Measurements from ENCODE around the gene ARHGAP35. TPM values are rescaled to one million over a fixed set of nuclear protein-coding genes. Genes with fewer than 3 reads are reported as not detected.

Gene ARHGAP35
- total RNA-seq, 5 donors from 2014 or later (not counting 1 experiment from before 2014, with no cell fraction given), result 28.7 to 48.1 (median 37.7) TPM

DNA sequence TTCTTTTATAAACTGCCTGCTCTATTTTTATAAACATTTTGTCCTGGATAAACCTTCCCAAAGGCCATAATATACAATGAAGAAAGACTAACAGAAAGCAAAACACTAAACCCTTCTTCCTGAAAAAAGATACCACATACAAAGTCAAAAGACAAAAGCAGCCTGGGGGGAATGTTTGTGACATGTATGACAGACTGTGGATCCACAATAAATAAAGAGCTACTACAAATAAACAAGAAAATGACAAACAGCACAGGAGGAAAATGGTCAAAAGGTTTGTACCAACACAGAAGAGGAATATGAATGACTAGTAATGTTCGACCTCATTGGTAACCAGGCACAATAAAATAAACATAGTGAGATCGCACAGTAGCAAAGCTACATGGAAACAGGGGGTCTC is 29.9 kb upstream of the ARHGAP35 start:
- Histone ChIP-seq H3K27ac (ENCODE audit: low read length) (no peak overlapping the region), H3K4me3 (ENCODE audit: control insufficient read depth in 1 of 2, extremely low read depth in 1 of 2, low read length in 1 of 2) (no peak overlapping the region), H3K4me1 (ENCODE audit: control insufficient read depth in 1 of 2, extremely low read depth in 1 of 2, insufficient read depth in 2 of 2, low read length in 2 of 2) (no peaks in the 10 kb centered on the region), H3K27me3 (replicated peaks in 1 of 2; ENCODE audit: control insufficient read depth in 2 of 2, extremely low read depth in 1 of 2, insufficient read depth in 2 of 2, low read length in 1 of 2) (peaks cover 0 to 9% of the 10 kb centered on the region in 2 experiments), H3K36me3 (ENCODE audit: control insufficient read depth in 2 of 2, extremely low read depth in 1 of 2, insufficient read depth in 1 of 2, low read length in 1 of 2) (no peaks in the 10 kb centered on the region), H3K9me3 (no peaks in the 10 kb centered on the region)
- Mint-ChIP-seq H3K27me3 (peaks cover 0 to 2% of the 10 kb centered on the region in 2 donors), H3K27ac (no peak overlapping the region), H3K9me3 (no peaks in the 10 kb centered on the region), H3K4me1 (no peaks in the 10 kb centered on the region), H3K36me3 (peaks cover 3% of the 10 kb centered on the region), H3K4me3 (no peak overlapping the region)
- ChIA-PET CTCF (no interaction called here), POLR2A (no interaction called here)
- DNase-seq, result no peak
- 100% methylated on average over 1 of the region's 2 CpGs for WGBS (ENCODE audit: insufficient coverage)
- ATAC-seq (replicated peaks in 1 of 4), result no peak

DNA sequence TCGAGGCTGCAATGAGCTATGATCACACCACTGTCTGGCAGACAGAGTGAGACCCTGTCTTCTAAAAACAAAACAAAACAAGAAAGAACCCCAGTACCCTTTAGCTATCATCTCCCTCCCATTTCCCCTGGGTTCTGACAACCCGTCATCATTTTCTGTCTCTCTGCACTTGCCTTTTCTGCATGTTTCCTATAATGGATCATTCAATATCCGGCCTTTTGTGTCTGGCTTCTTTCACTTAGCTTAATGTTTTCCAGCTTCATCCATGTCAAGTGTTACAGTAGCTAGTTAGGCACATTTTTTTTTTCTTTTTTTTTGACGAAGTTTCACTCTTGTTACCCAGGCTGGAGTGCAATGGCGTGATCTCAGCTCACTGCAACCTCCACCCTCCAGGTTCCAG is 26.7 kb upstream of the ARHGAP35 start:
- Histone ChIP-seq H3K9me3 (no peaks in the 10 kb centered on the region), H3K4me3 (ENCODE audit: control insufficient read depth in 1 of 2, extremely low read depth in 1 of 2, low read length in 1 of 2) (no peak overlapping the region), H3K4me1 (ENCODE audit: control insufficient read depth in 1 of 2, extremely low read depth in 1 of 2, insufficient read depth in 2 of 2, low read length in 2 of 2) (no peaks in the 10 kb centered on the region), H3K36me3 (ENCODE audit: control insufficient read depth in 2 of 2, extremely low read depth in 1 of 2, insufficient read depth in 1 of 2, low read length in 1 of 2) (peaks cover 7 to 8% of the 10 kb centered on the region in 2 donors), H3K27me3 (replicated peaks in 1 of 2; ENCODE audit: control insufficient read depth in 2 of 2, extremely low read depth in 1 of 2, insufficient read depth in 2 of 2, low read length in 1 of 2) (peaks cover 0 to 7% of the 10 kb centered on the region in 2 experiments), H3K27ac (ENCODE audit: low read length) (no peak overlapping the region)
- Mint-ChIP-seq H3K36me3 (peaks cover 11% of the 10 kb centered on the region), H3K4me3 (no peak overlapping the region), H3K4me1 (no peaks in the 10 kb centered on the region), H3K27ac (no peak overlapping the region), H3K27me3 (peaks cover 0 to 2% of the 10 kb centered on the region in 2 donors), H3K9me3 (no peaks in the 10 kb centered on the region)
- POLR2A ChIA-PET, result interaction anchor here in 1 of 2 donors (0.6 kb wide), 1 partner anchor 29 kb away, joined by 3 read pairs; no protein-coding TSS in a partner anchor
- CTCF ChIA-PET, result interaction anchor here in 1 of 2 donors (0.8 kb wide), 1 partner anchor 64 kb away, joined by 3 read pairs; no protein-coding TSS in a partner anchor
- DNase-seq (no peak), ATAC-seq (replicated peaks in 1 of 4) (no peak)
- 73% methylated on average over 4 of the region's 5 CpGs for WGBS (ENCODE audit: insufficient coverage)

DNA sequence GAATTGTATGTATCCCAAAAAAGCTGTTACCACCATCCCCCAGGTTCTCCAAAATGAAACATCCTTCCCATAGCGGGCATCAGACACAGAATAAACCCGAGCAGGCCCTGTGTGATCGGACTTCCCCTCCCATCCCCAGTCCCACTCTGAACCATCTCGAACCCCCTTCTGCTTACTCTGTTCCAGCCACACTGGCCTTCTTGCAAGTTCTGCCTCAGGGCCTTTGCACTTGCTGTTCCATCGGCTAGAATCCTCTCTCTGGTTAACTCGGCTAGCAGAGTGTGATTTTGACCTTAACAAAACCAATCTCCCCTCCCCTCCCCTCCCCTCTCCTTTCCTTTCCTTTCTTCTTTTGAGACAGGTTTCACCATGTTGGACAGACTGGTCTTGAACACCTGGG is 25.8 kb upstream of the ARHGAP35 start:
- no peaks in the 10 kb centered on the region for H3K9me3 Mint-ChIP-seq
- POLR2A ChIA-PET, result no interaction called here

DNA sequence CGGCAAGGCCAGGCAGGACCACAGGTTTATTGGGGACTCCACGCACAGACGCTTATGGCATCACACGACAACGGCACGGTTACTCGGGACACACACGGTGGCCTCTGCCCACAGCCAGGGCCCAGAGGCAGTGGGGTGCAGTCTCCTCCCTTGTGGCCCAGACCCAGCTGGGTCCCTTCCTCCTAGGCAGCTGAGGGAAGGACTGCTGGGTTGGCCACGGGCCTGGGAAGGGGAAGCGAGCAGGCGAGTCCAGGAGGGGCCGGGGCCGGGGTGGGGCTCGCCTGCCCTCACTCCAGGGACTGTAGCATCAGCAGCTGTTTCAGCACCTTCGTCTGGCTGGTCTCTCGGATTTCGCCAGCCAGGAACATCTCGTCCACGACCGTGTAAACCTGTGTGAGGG is 22.6 kb upstream of the ARHGAP35 start:
- CTCF ChIA-PET, result interaction anchor here (0.6 to 1.2 kb wide), 3 partner anchors 80 to 1020 kb away, joined by 3 to 6 read pairs (median 3); no protein-coding TSS in a partner anchor

More for the DNA sequence above, 25.8 kb upstream of the ARHGAP35 start:
- Histone ChIP-seq H3K4me3 (ENCODE audit: control insufficient read depth in 1 of 2, extremely low read depth in 1 of 2, low read length in 1 of 2) (no peak overlapping the region), H3K9me3 (no peaks in the 10 kb centered on the region), H3K27ac (ENCODE audit: low read length) (no peak overlapping the region), H3K4me1 (ENCODE audit: control insufficient read depth in 1 of 2, extremely low read depth in 1 of 2, insufficient read depth in 2 of 2, low read length in 2 of 2) (no peaks in the 10 kb centered on the region), H3K36me3 (ENCODE audit: control insufficient read depth in 2 of 2, extremely low read depth in 1 of 2, insufficient read depth in 1 of 2, low read length in 1 of 2) (peaks cover 8 to 14% of the 10 kb centered on the region in 2 donors), H3K27me3 (replicated peaks in 1 of 2; ENCODE audit: control insufficient read depth in 2 of 2, extremely low read depth in 1 of 2, insufficient read depth in 2 of 2, low read length in 1 of 2) (peaks cover 0 to 7% of the 10 kb centered on the region in 2 experiments)
- ATAC-seq (replicated peaks in 1 of 4) (no peak), DNase-seq (no peak)
- Mint-ChIP-seq H3K36me3 (peaks cover 14% of the 10 kb centered on the region), H3K27ac (no peak overlapping the region), H3K27me3 (peaks cover 0 to 2% of the 10 kb centered on the region in 2 donors), H3K4me1 (no peaks in the 10 kb centered on the region), H3K4me3 (no peak overlapping the region)
- CTCF ChIA-PET, result no interaction called here
- 92% methylated on average over 5 of the region's 6 CpGs for WGBS (ENCODE audit: insufficient coverage)

DNA sequence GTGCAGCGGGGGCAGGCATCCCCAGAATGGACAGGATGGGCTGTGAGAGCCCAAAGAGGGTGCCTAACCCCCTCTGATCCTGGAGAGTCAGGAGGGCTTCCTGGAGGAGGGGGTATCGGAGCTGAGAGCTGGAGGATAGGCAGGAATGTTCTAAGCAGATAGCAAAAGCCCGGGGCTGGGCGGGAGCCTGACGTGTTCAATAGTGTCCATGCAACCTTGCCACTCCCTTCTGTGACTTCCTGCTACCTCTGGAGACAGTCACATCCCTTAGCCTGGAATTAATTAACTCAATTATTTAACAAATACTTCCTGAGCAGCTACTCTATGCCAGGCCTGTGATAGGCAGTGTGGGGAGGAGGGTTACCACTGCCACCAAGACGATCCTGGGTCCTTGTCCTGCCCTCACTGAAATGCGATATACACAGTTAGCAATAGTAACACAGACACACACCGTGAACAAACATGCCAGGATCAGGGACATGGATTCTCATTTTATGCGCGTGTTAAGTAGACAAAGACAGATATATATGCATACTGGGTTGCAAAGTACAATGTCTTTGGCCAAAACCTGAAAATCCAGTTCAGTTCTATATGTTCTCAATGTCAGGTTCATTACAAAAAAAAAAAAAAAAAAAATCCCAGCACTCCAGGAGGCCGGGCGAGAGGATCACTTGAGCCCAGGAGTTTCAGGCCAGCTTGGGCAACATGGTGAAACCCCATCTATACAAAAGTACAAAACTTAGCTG is 20.9 kb upstream of the ARHGAP35 start:
- POLR2A ChIA-PET, result interaction anchor here (0.6 kb wide), 5 partner anchors 14 to 136 kb away, joined by 4 to 11 read pairs (median 5); no protein-coding TSS in a partner anchor
- Mint-ChIP-seq H3K9me3 (no peaks in the 10 kb centered on the region), H3K27me3 (no peaks in the 10 kb centered on the region), H3K27ac (no peak overlapping the region), H3K4me3 (no peak overlapping the region), H3K4me1 (peaks cover 0 to 6% (median 3%) of the 10 kb centered on the region in 3 donors), H3K36me3 (peaks cover 31% of the 10 kb centered on the region)
- Histone ChIP-seq H3K36me3 (ENCODE audit: control insufficient read depth in 2 of 2, extremely low read depth in 1 of 2, insufficient read depth in 1 of 2, low read length in 1 of 2) (peaks cover 11 to 45% of the 10 kb centered on the region in 2 donors), H3K4me1 (ENCODE audit: control insufficient read depth in 1 of 2, extremely low read depth in 1 of 2, insufficient read depth in 2 of 2, low read length in 2 of 2) (peaks cover 0 to 7% of the 10 kb centered on the region in 2 experiments), H3K27ac (ENCODE audit: low read length) (no peak overlapping the region), H3K9me3 (no peaks in the 10 kb centered on the region), H3K4me3 (ENCODE audit: control insufficient read depth in 1 of 2, extremely low read depth in 1 of 2, low read length in 1 of 2) (no peak overlapping the region), H3K27me3 (replicated peaks in 1 of 2; ENCODE audit: control insufficient read depth in 2 of 2, extremely low read depth in 1 of 2, insufficient read depth in 2 of 2, low read length in 1 of 2) (no peaks in the 10 kb centered on the region)
- 100% methylated on average over 2 of the region's 12 CpGs for WGBS (ENCODE audit: insufficient coverage)
- no peak for DNase-seq
- no peak for ATAC-seq (replicated peaks in 1 of 4)
- CTCF ChIA-PET, result interaction anchor here (0.5 to 2.6 kb wide), 32 partner anchors 16 to 1071 kb away, joined by 3 to 35 read pairs (median 4); partner anchors contain the start of genes DACT3 (in 1 of the 2), SIX5 (in 1 of the 2) and SLC1A5 (in 1 of the 2)

More for the DNA sequence above, 22.6 kb upstream of the ARHGAP35 start:
- Mint-ChIP-seq H3K9me3 (no peaks in the 10 kb centered on the region), H3K4me3 (no peak overlapping the region), H3K4me1 (peaks cover 0 to 5% (median 3%) of the 10 kb centered on the region in 3 donors), H3K27ac (no peak overlapping the region), H3K36me3 (peaks cover 24% of the 10 kb centered on the region), H3K27me3 (no peaks in the 10 kb centered on the region)
- Histone ChIP-seq H3K4me1 (ENCODE audit: control insufficient read depth in 1 of 2, extremely low read depth in 1 of 2, insufficient read depth in 2 of 2, low read length in 2 of 2) (peaks cover 0 to 7% of the 10 kb centered on the region in 2 experiments), H3K36me3 (ENCODE audit: control insufficient read depth in 2 of 2, extremely low read depth in 1 of 2, insufficient read depth in 1 of 2, low read length in 1 of 2) (peaks cover 11 to 34% of the 10 kb centered on the region in 2 donors), H3K27ac (ENCODE audit: low read length) (no peak overlapping the region), H3K4me3 (ENCODE audit: control insufficient read depth in 1 of 2, extremely low read depth in 1 of 2, low read length in 1 of 2) (no peak overlapping the region), H3K27me3 (replicated peaks in 1 of 2; ENCODE audit: control insufficient read depth in 2 of 2, extremely low read depth in 1 of 2, insufficient read depth in 2 of 2, low read length in 1 of 2) (no peaks in the 10 kb centered on the region), H3K9me3 (no peaks in the 10 kb centered on the region)
- DNase-seq, result no peak
- no peak for ATAC-seq (replicated peaks in 1 of 4)
- WGBS (ENCODE audit: insufficient coverage), result 92% methylated on average over 19 of the region's 20 CpGs
- POLR2A ChIA-PET, result no interaction called here

DNA sequence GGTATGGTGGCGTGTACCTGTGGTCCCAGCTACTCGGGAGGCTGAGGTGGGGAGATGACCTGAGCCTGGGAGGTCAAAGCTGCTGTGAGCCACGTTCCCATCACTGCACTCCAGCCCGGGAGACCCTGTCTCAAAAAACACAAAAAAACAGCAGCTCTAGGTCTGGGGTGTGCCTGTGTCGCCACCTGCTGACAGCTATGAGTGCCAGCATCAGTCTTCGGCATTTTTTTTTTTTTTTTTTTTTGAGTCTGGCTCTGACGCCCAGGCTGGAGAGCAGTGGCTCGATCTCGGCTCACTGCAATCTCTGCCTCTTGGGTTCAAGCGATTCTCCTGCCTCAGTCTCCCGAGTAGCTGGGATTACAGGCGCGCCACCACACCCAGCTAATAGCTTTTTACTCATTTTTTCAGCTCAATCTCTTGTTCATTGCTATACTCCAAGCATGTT is 20.3 kb upstream of the ARHGAP35 start:
- ChIA-PET CTCF (interaction anchor here (0.6 to 2.6 kb wide), 40 partner anchors 13 to 1071 kb away, joined by 3 to 35 read pairs (median 4); partner anchors contain the start of genes ARHGAP35 (in 1 of the 2), DACT3 (in 1 of the 2), SIX5 (in 1 of the 2) and SLC1A5 (in 1 of the 2)), POLR2A (interaction anchor here (0.6 kb wide), 4 partner anchors 13 to 135 kb away, joined by 4 to 11 read pairs (median 6); no protein-coding TSS in a partner anchor)
- 2% methylated on average over 7 of the region's 13 CpGs for WGBS (ENCODE audit: insufficient coverage)
- H3K4me1 Mint-ChIP-seq, result peaks cover 0 to 6% (median 3%) of the 10 kb centered on the region in 3 donors
- no peaks in the 10 kb centered on the region for H3K27me3 ChIP-seq (replicated peaks in 1 of 2; ENCODE audit: control insufficient read depth in 2 of 2, extremely low read depth in 1 of 2, insufficient read depth in 2 of 2, low read length in 1 of 2)
- no peak overlapping the region for H3K4me3 ChIP-seq (ENCODE audit: control insufficient read depth in 1 of 2, extremely low read depth in 1 of 2, low read length in 1 of 2)
- no peak overlapping the region for H3K4me3 Mint-ChIP-seq
- peaks cover 31% of the 10 kb centered on the region for H3K36me3 Mint-ChIP-seq
- H3K27ac Mint-ChIP-seq, result peak overlapping the region in 1 of 2 donors; percentile 23
- peaks cover 0 to 7% of the 10 kb centered on the region in 2 experiments for H3K4me1 ChIP-seq (ENCODE audit: control insufficient read depth in 1 of 2, extremely low read depth in 1 of 2, insufficient read depth in 2 of 2, low read length in 2 of 2)
- H3K36me3 ChIP-seq (ENCODE audit: control insufficient read depth in 2 of 2, extremely low read depth in 1 of 2, insufficient read depth in 1 of 2, low read length in 1 of 2), result peaks cover 11 to 45% of the 10 kb centered on the region in 2 donors
- peak; percentile 64 to 87 (median 72) for ATAC-seq (replicated peaks in 1 of 4)
- peak in 32 of 35 experiments; percentile 14 to 84 (median 44) for DNase-seq
- no peaks in the 10 kb centered on the region for H3K9me3 Mint-ChIP-seq
- H3K27ac ChIP-seq (ENCODE audit: low read length), result no peak overlapping the region
- H3K27me3 Mint-ChIP-seq, result no peaks in the 10 kb centered on the region
- no peaks in the 10 kb centered on the region for H3K9me3 ChIP-seq

Measured in T-cell (primary cell).